ENCODE measurements around the gene THUMPD3.
A peak's percentile ranks its signal among the peaks of the same experiment; 100 is the strongest.

THUMPD3 gene

GRCh38 chr3:9396301-9396631 is 33.4 kb downstream of the THUMPD3 start:
- peaks cover 49% of the 10 kb centered on the region for H3K4me1 ChIP-seq (ENCODE audit: control insufficient read depth, low read length)
- no peaks in the 10 kb centered on the region for H3K27me3 ChIP-seq (ENCODE audit: control insufficient read depth, low read length)
- peaks cover 8% of the 10 kb centered on the region; the same call in 1 of the 2 replicates for H3F3A ChIP-seq (ENCODE audit: control insufficient read depth, insufficient read depth)
- H3K27ac ChIP-seq (ENCODE audit: low read depth, low read length), result peak overlapping the region; percentile 85
- H3K4me3 ChIP-seq (ENCODE audit: low read length), result peak overlapping the region; percentile 88
- H3K79me2 ChIP-seq (ENCODE audit: control insufficient read depth, low read length), result peaks cover 89% of the 10 kb centered on the region
- no peaks in the 10 kb centered on the region for H3K9me3 ChIP-seq (ENCODE audit: control insufficient read depth, insufficient read depth, low read length)
- TF ChIP-seq CTCF (IDR thresholded peaks at IDR 0.05; ENCODE audit: low read depth, low read length, poor library complexity, severe bottlenecking) (no peak), EZH2phosphoT487 (IDR thresholded peaks at IDR 0.05; ENCODE audit: borderline replicate concordance, low read length) (no peak)
- H3K9me2 ChIP-seq (replicated peaks; ENCODE audit: control insufficient read depth, low read length), result no peaks in the 10 kb centered on the region
- H4K20me1 ChIP-seq (ENCODE audit: control insufficient read depth, insufficient read depth, low read depth, low read length), result peaks cover 58% of the 10 kb centered on the region
- H3K4me2 ChIP-seq (ENCODE audit: low read length), result peak overlapping the region; percentile 81
- peaks cover 80% of the 10 kb centered on the region for H3K36me3 ChIP-seq (ENCODE audit: control insufficient read depth, low read length)

GRCh38 chr3:9396632-9397331 is 33.9 kb downstream of the THUMPD3 start:
- H3K4me3 ChIP-seq (ENCODE audit: low read length), result peak overlapping the region; percentile 88
- H3K27me3 ChIP-seq (ENCODE audit: control insufficient read depth, low read length), result no peaks in the 10 kb centered on the region
- peak overlapping the region; percentile 81 for H3K4me2 ChIP-seq (ENCODE audit: low read length)
- peaks cover 54% of the 10 kb centered on the region for H3K4me1 ChIP-seq (ENCODE audit: control insufficient read depth, low read length)
- TF ChIP-seq EZH2phosphoT487 (IDR thresholded peaks at IDR 0.05; ENCODE audit: borderline replicate concordance, low read length), result no peak
- no peak for TF ChIP-seq CTCF (IDR thresholded peaks at IDR 0.05; ENCODE audit: low read depth, low read length, poor library complexity, severe bottlenecking)
- no peaks in the 10 kb centered on the region for H3K9me2 ChIP-seq (replicated peaks; ENCODE audit: control insufficient read depth, low read length)
- H3K9me3 ChIP-seq (ENCODE audit: control insufficient read depth, insufficient read depth, low read length), result no peaks in the 10 kb centered on the region
- peaks cover 75% of the 10 kb centered on the region for H3K36me3 ChIP-seq (ENCODE audit: control insufficient read depth, low read length)
- H3F3A ChIP-seq (ENCODE audit: control insufficient read depth, insufficient read depth), result peaks cover 8% of the 10 kb centered on the region; the same call in 1 of the 2 replicates
- H4K20me1 ChIP-seq (ENCODE audit: control insufficient read depth, insufficient read depth, low read depth, low read length), result peaks cover 56% of the 10 kb centered on the region
- H3K79me2 ChIP-seq (ENCODE audit: control insufficient read depth, low read length), result peaks cover 89% of the 10 kb centered on the region
- peak overlapping the region; percentile 85 for H3K27ac ChIP-seq (ENCODE audit: low read depth, low read length)

- H4K20me1 ChIP-seq (ENCODE audit: control insufficient read depth, insufficient read depth, low read depth, low read length), result peaks cover 56% of the 10 kb centered on the region
- peak within 1 kb of the TSS; percentile 92 for H3K4me3 ChIP-seq (ENCODE audit: low read length)
- H3K36me3 ChIP-seq (ENCODE audit: control insufficient read depth, low read length), result peaks cover 70% of the 10 kb centered on the region
- H3F3A ChIP-seq (ENCODE audit: control insufficient read depth, insufficient read depth), result peaks cover 7% of the 10 kb centered on the region; the same call in 1 of the 2 replicates
- peaks cover 60% of the 10 kb centered on the region for H3K4me1 ChIP-seq (ENCODE audit: control insufficient read depth, low read length)
- peak within 1 kb of the TSS; percentile 85 for H3K27ac ChIP-seq (ENCODE audit: low read depth, low read length)
- H3K4me2 ChIP-seq (ENCODE audit: low read length), result peak within 1 kb of the TSS; percentile 87
- no peaks in the 10 kb centered on the region for H3K9me3 ChIP-seq (ENCODE audit: control insufficient read depth, insufficient read depth, low read length)
- TF ChIP-seq EZH2phosphoT487 (IDR thresholded peaks at IDR 0.05; ENCODE audit: borderline replicate concordance, low read length), result no peak
- no peak for TF ChIP-seq CTCF (IDR thresholded peaks at IDR 0.05; ENCODE audit: low read depth, low read length, poor library complexity, severe bottlenecking)
- H3K79me2 ChIP-seq (ENCODE audit: control insufficient read depth, low read length), result peaks cover 89% of the 10 kb centered on the region
- no peaks in the 10 kb centered on the region for H3K9me2 ChIP-seq (replicated peaks; ENCODE audit: control insufficient read depth, low read length)
- no peaks in the 10 kb centered on the region for H3K27me3 ChIP-seq (ENCODE audit: control insufficient read depth, low read length)
Observed at GRCh38 chr3:9397332-9397905, 34.6 kb downstream of the THUMPD3 start, which contains the start of gene SETD5. SETD5 (plus strand) TSS chr3:9397615; CDS start chr3:9428939, 31,324 bp downstream.

Measured in DOHH2 (cell line).